HepG2 (cell line): ENCODE data around the gene ALG8. TPM values are rescaled to one million over a fixed set of nuclear protein-coding genes. Genes with fewer than 3 reads are reported as not detected.
A peak's percentile ranks its signal among the peaks of the same experiment; 100 is the strongest.

ENCODE experiments used
- ARID4A ChIP-seq: sonication (generic); formaldehyde crosslinking; IDR thresholded peaks from 2 replicates; pipeline ENCODE4 v1.5.0; 2020; ENCODE audit warnings: mild to moderate bottlenecking, missing genetic modification reagents, borderline replicate concordance
- ATF7 ChIP-seq, 2 experiments: fragments of 450-650 bp in 1 of 2; sonication (generic) in 1 of 2; formaldehyde crosslinking in 1 of 2; IDR thresholded peaks; 2 replicates each; pipeline versions ENCODE4 v1.4.0 to v1.6.1; 2016 to 2020; ENCODE audit warnings: antibody characterized with exemption in 1 of 2, mild to moderate bottlenecking in 1 of 2, missing genetic modification reagents in 1 of 2
- EED ChIP-seq: sonication (generic); formaldehyde crosslinking; IDR thresholded peaks from 2 replicates; pipeline ENCODE4 v1.5.0; 2020; ENCODE audit warnings: mild to moderate bottlenecking, missing genetic modification reagents
- JDP2 ChIP-seq: sonication (generic); formaldehyde crosslinking; IDR thresholded peaks from 2 replicates; pipeline ENCODE4 v1.8.1; 2022; ENCODE audit warnings: missing genetic modification reagents, borderline replicate concordance
- PHF8 ChIP-seq: sonication (generic); formaldehyde crosslinking; IDR thresholded peaks from 2 replicates; pipeline ENCODE4 v1.5.0; 2020; ENCODE audit warnings: missing genetic modification reagents
- PTBP1 ChIP-seq: fragments of 200-400 bp; formaldehyde crosslinking; IDR thresholded peaks from 2 replicates; pipeline ENCODE4 v1.6.1; 2018; ENCODE audit warnings: low read length, low read depth; ENCODE audit not compliant: poor library complexity, severe bottlenecking
- YEATS4 ChIP-seq: sonication (generic); formaldehyde crosslinking; IDR thresholded peaks from 2 replicates; pipeline ENCODE4 v1.4.0; 2020; ENCODE audit warnings: missing genetic modification reagents, borderline replicate concordance
- ZIK1 ChIP-seq: sonication (generic); formaldehyde crosslinking; IDR thresholded peaks from 2 replicates; pipeline ENCODE4 v1.5.0; 2020; ENCODE audit warnings: mild to moderate bottlenecking, low read depth, missing genetic modification reagents, borderline replicate concordance
- ZNF180 ChIP-seq: sonication (generic); formaldehyde crosslinking; IDR thresholded peaks from 2 replicates; pipeline ENCODE4 v1.4.0; 2020; ENCODE audit warnings: low read depth, missing genetic modification reagents, borderline replicate concordance
- ZNF230 ChIP-seq: sonication (generic); formaldehyde crosslinking; IDR thresholded peaks from 2 replicates; pipeline ENCODE4 v1.4.0; 2020; ENCODE audit warnings: mild to moderate bottlenecking, missing genetic modification reagents
- ZNF788 ChIP-seq: sonication (generic); formaldehyde crosslinking; IDR thresholded peaks from 2 replicates; pipeline ENCODE4 v1.5.0; 2020; ENCODE audit warnings: mild to moderate bottlenecking, missing genetic modification reagents, borderline replicate concordance
- ZNF790 ChIP-seq: sonication (generic); formaldehyde crosslinking; IDR thresholded peaks from 2 replicates; pipeline ENCODE4 v1.8.0; 2022; ENCODE audit warnings: missing genetic modification reagents, mild to moderate bottlenecking, borderline replicate concordance
- ZSCAN20 ChIP-seq: sonication (generic); formaldehyde crosslinking; IDR thresholded peaks from 2 replicates; pipeline ENCODE4 v1.4.0; 2020; ENCODE audit warnings: missing genetic modification reagents, mild to moderate bottlenecking, borderline replicate concordance
- polyA plus RNA-seq, 8 experiments: library from polyadenylated mRNA; depleted of rRNA in 3 of 8; stranded (reverse) in 7 of 8; unstranded in 1 of 8; fragments of >200 nt; fragmentation: Illumina TruSeq in 4 of 8; extraction: Trizol in 4 of 8; gene quantifications; 2 replicates each; pipeline versions ENCODE4 v1.2.1 to v1.2.3, GENCODE V29; 2011 to 2016; ENCODE audit warnings: low read depth in 4 of 8, missing spikeins in 1 of 8, mixed read lengths in 1 of 8; ENCODE audit not compliant: insufficient read depth in 1 of 8
- total RNA-seq, 5 experiments: library from RNA; depleted of rRNA; stranded (reverse); fragments of >200 nt; fragmentation: Illumina TruSeq; extraction: Trizol; gene quantifications; 2 replicates each; pipeline ENCODE4 v1.2.3, GENCODE V29; 2016; ENCODE audit warnings: low read depth in 1 of 5
- TF ChIP-seq, protein P1 (sequence below): sonication (generic); formaldehyde crosslinking; IDR thresholded peaks from 2 replicates; pipeline ENCODE4 v1.5.0; 2020; ENCODE audit warnings: mild to moderate bottlenecking, missing genetic modification reagents, borderline replicate concordance
- TF ChIP-seq, protein P2 (sequence below): sonication (generic); formaldehyde crosslinking; IDR thresholded peaks from 2 replicates; pipeline ENCODE4 v1.5.1; 2020; ENCODE audit warnings: missing genetic modification reagents, mild to moderate bottlenecking, borderline replicate concordance

Gene ALG8
- total and polyA plus RNA-seq, 2 of the 13 experiments (the other 11 are each of a cell fraction or from before 2014, with no cell fraction given) = 75.8 to 88.0 TPM

- TF ChIP-seq ZNF790 (CRISPR knock-in tag) (no peak), ZIK1 (no peak), YEATS4 (CRISPR knock-in tag) (peak; percentile 82), ZNF788 (CRISPR knock-in tag) (peak; percentile 90; the same call in 1 of the 2 replicates), ZNF180 (CRISPR knock-in tag) (no peak), ZSCAN20 (CRISPR knock-in tag) (peak; percentile 67; the same call in 1 of the 2 replicates), EED (CRISPR knock-in tag) (no peak), JDP2 (no peak), PHF8 (CRISPR knock-in tag) (peak; percentile 32; the same call in 1 of the 2 replicates), ZNF230 (CRISPR knock-in tag) (0 out of 2 replicates have a peak, but pooled peaks have one; percentile 55), ATF7 (IDR thresholded peaks at IDR 0.05) (no peak), ATF7 (CRISPR knock-in tag; IDR thresholded peaks at IDR 0.05) (peak; percentile 46; the same call in 1 of the 2 replicates), ARID4A (CRISPR knock-in tag) (peak; percentile 64; the same call in 1 of the 2 replicates), PTBP1 (no peak)
- TF ChIP-seq, protein P1, sequence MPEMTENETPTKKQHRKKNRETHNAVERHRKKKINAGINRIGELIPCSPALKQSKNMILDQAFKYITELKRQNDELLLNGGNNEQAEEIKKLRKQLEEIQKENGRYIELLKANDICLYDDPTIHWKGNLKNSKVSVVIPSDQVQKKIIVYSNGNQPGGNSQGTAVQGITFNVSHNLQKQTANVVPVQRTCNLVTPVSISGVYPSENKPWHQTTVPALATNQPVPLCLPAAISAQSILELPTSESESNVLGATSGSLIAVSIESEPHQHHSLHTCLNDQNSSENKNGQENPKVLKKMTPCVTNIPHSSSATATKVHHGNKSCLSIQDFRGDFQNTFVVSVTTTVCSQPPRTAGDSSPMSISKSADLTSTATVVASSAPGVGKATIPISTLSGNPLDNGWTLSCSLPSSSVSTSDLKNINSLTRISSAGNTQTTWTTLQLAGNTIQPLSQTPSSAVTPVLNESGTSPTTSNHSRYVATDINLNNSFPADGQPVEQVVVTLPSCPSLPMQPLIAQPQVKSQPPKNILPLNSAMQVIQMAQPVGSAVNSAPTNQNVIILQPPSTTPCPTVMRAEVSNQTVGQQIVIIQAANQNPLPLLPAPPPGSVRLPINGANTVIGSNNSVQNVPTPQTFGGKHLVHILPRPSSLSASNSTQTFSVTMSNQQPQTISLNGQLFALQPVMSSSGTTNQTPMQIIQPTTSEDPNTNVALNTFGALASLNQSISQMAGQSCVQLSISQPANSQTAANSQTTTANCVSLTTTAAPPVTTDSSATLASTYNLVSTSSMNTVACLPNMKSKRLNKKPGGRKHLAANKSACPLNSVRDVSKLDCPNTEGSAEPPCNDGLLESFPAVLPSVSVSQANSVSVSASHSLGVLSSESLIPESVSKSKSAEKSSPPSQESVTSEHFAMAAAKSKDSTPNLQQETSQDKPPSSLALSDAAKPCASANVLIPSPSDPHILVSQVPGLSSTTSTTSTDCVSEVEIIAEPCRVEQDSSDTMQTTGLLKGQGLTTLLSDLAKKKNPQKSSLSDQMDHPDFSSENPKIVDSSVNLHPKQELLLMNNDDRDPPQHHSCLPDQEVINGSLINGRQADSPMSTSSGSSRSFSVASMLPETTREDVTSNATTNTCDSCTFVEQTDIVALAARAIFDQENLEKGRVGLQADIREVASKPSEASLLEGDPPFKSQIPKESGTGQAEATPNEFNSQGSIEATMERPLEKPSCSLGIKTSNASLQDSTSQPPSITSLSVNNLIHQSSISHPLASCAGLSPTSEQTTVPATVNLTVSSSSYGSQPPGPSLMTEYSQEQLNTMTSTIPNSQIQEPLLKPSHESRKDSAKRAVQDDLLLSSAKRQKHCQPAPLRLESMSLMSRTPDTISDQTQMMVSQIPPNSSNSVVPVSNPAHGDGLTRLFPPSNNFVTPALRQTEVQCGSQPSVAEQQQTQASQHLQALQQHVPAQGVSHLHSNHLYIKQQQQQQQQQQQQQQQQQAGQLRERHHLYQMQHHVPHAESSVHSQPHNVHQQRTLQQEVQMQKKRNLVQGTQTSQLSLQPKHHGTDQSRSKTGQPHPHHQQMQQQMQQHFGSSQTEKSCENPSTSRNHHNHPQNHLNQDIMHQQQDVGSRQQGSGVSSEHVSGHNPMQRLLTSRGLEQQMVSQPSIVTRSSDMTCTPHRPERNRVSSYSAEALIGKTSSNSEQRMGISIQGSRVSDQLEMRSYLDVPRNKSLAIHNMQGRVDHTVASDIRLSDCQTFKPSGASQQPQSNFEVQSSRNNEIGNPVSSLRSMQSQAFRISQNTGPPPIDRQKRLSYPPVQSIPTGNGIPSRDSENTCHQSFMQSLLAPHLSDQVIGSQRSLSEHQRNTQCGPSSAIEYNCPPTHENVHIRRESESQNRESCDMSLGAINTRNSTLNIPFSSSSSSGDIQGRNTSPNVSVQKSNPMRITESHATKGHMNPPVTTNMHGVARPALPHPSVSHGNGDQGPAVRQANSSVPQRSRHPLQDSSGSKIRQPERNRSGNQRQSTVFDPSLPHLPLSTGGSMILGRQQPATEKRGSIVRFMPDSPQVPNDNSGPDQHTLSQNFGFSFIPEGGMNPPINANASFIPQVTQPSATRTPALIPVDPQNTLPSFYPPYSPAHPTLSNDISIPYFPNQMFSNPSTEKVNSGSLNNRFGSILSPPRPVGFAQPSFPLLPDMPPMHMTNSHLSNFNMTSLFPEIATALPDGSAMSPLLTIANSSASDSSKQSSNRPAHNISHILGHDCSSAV (CRISPR knock-in tag) = no peak
- TF ChIP-seq, protein P2, sequence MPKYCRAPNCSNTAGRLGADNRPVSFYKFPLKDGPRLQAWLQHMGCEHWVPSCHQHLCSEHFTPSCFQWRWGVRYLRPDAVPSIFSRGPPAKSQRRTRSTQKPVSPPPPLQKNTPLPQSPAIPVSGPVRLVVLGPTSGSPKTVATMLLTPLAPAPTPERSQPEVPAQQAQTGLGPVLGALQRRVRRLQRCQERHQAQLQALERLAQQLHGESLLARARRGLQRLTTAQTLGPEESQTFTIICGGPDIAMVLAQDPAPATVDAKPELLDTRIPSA (CRISPR knock-in tag) = no peak
Measured at GRCh38 chr11:78156127-78156844, 16.9 kb upstream of the ALG8 start (continued).
